H1 (cell line): ENCODE results near the gene MIPOL1. TPM values are rescaled to one million over a fixed set of nuclear protein-coding genes. Genes with fewer than 3 reads are reported as not detected.

Experiments used
- CTCF ChIA-PET: fragments of 300-600 bp; sonication (Branson Sonifier 250); formaldehyde crosslinking; loops from one replicate; lab custom pipeline; 2021; ENCODE audit not compliant: partially characterized antibody; lab: Charles Lee
- POLR2A ChIA-PET: fragments of 300-600 bp; sonication (Branson Sonifier 250); formaldehyde crosslinking; loops from one replicate; lab custom pipeline; 2021; ENCODE audit warnings: inconsistent platforms; ENCODE audit not compliant: partially characterized antibody; lab: Charles Lee
- DNase-seq, 2 experiments: peaks; one replicate each; pipeline versions ENCODE4 v3.0.0 to v3.0.0-alpha.2; 2010 to 2022; ENCODE audit warnings: low spot score in 2 of 2, low read depth in 1 of 2, mixed read lengths in 1 of 2
- FAIRE-seq: peaks from 2 replicates; lab custom pipeline; 2011; peaks lifted over from hg19 to GRCh38; lab: Jason Lieb, UNC
- H2AFZ ChIP-seq: 2 replicates; pipeline ENCODE4 v1.8.1; 2012; ENCODE audit warnings: low read length, inconsistent platforms
- H2AK5ac ChIP-seq: 2 replicates; pipeline ENCODE4 v1.6.1; 2013; ENCODE audit warnings: low read depth, low read length
- H2BK120ac ChIP-seq: replicated peaks from 2 replicates; pipeline ENCODE3; 2013; ENCODE audit warnings: low read depth, low read length, inconsistent platforms
- H2BK12ac ChIP-seq: 2 replicates; pipeline ENCODE4 v1.6.1; 2013; ENCODE audit warnings: low read depth, low read length
- H2BK15ac ChIP-seq: 2 replicates; pipeline ENCODE4 v1.6.1; 2013; ENCODE audit warnings: low read length
- H2BK20ac ChIP-seq: 2 replicates; pipeline ENCODE4 v1.6.1; 2013; ENCODE audit warnings: low read length
- H2BK5ac ChIP-seq: 2 replicates; pipeline ENCODE4 v1.6.1; 2013; ENCODE audit warnings: low read depth, low read length
- H3K14ac ChIP-seq: 2 replicates; pipeline ENCODE4 v1.6.1; 2013; ENCODE audit warnings: inconsistent platforms; ENCODE audit not compliant: insufficient read length
- H3K18ac ChIP-seq: 2 replicates; pipeline ENCODE4 v1.6.1; 2013; ENCODE audit warnings: low read length; ENCODE audit errors: extremely low read depth
- H3K23ac ChIP-seq: 2 replicates; pipeline ENCODE4 v1.6.1; 2013; ENCODE audit warnings: inconsistent platforms; ENCODE audit not compliant: insufficient read length
- H3K23me2 ChIP-seq: 2 replicates; pipeline ENCODE4 v1.6.1; 2013; ENCODE audit warnings: low read depth, low read length
- H3K27ac ChIP-seq: 2 replicates; pipeline ENCODE4 v1.6.1; 2011; ENCODE audit warnings: low read depth, low read length, inconsistent platforms
- H3K27me3 ChIP-seq, 4 experiments: replicated peaks in 1 of 4; 1 replicate in 1 of 4; 2 replicates in 3 of 4; pipeline versions ENCODE4 v1.6.1 to v1.8.1; 2011 to 2013; ENCODE audit warnings: low read length in 3 of 4, mild to moderate bottlenecking in 3 of 4, inconsistent platforms in 2 of 4, mixed read lengths in 2 of 4, moderate library complexity in 1 of 4; ENCODE audit not compliant: control insufficient read depth in 3 of 4, insufficient read depth in 3 of 4; ENCODE audit errors: extremely low read depth in 1 of 4
- H3K36me3 ChIP-seq, 4 experiments: 2 replicates each; pipeline versions ENCODE4 v1.6.1 to v1.8.1; 2011 to 2013; ENCODE audit warnings: mild to moderate bottlenecking in 4 of 4, low read length in 3 of 4, moderate library complexity in 2 of 4, control low read depth in 1 of 4, inconsistent platforms in 1 of 4; ENCODE audit not compliant: insufficient read depth in 4 of 4, control insufficient read depth in 2 of 4
- H3K4ac ChIP-seq: replicated peaks from 2 replicates; pipeline ENCODE3; 2013; ENCODE audit warnings: low read length, low read depth, mixed read lengths, inconsistent platforms; ENCODE audit not compliant: insufficient read length
- H3K4me1 ChIP-seq, 4 experiments: replicated peaks in 1 of 4; 1 replicate in 1 of 4; 2 replicates in 3 of 4; pipeline versions ENCODE4 v1.6.1 to v1.8.1; 2011 to 2013; ENCODE audit warnings: low read length in 3 of 4, inconsistent platforms in 2 of 4, mixed read lengths in 1 of 4; ENCODE audit not compliant: insufficient read depth in 4 of 4, control insufficient read depth in 3 of 4
- H3K4me2 ChIP-seq, 2 experiments: 2 replicates each; pipeline versions ENCODE4 v1.6.1 to v1.8.1; 2011 to 2013; ENCODE audit warnings: low read depth in 2 of 2, low read length in 2 of 2, control low read depth in 1 of 2, inconsistent platforms in 1 of 2, mild to moderate bottlenecking in 1 of 2; ENCODE audit not compliant: insufficient read depth in 1 of 2
- H3K4me3 ChIP-seq, 4 experiments: fragments of 200-600, 300-600 bp in 1 of 4; sonication (generic), shearing (Covaris generic), sonication (Bioruptor Twin) in 1 of 4; 2 replicates each; pipeline versions ENCODE4 v1.5.1 to v1.8.1; 2011 to 2016; ENCODE audit warnings: low read length in 4 of 4, low read depth in 3 of 4, control low read depth in 2 of 4, inconsistent platforms in 2 of 4, mild to moderate bottlenecking in 2 of 4, mixed read lengths in 1 of 4, moderate library complexity in 1 of 4; ENCODE audit not compliant: insufficient read depth in 2 of 4; ENCODE audit errors: extremely low read depth in 1 of 4
- H3K56ac ChIP-seq: replicated peaks from 2 replicates; pipeline ENCODE3; 2013; ENCODE audit warnings: low read depth, mild to moderate bottlenecking, mixed read lengths, low read length, inconsistent platforms; ENCODE audit not compliant: insufficient read length
- H3K79me1 ChIP-seq: 2 replicates; pipeline ENCODE4 v1.6.1; 2013; ENCODE audit warnings: low read depth, low read length, control low read depth
- H3K79me2 ChIP-seq, 2 experiments: 2 replicates each; pipeline versions ENCODE4 v1.6.1 to v1.8.1; 2012 to 2013; ENCODE audit warnings: low read length in 2 of 2, mild to moderate bottlenecking in 2 of 2, inconsistent platforms in 1 of 2; ENCODE audit not compliant: insufficient read depth in 2 of 2, control insufficient read depth in 1 of 2
- H3K9ac ChIP-seq, 4 experiments: replicated peaks in 1 of 4; 1 replicate in 1 of 4; 2 replicates in 3 of 4; pipeline versions ENCODE4 v1.6.1 to v1.8.1; 2011 to 2013; ENCODE audit warnings: low read depth in 3 of 4, low read length in 3 of 4, control low read depth in 2 of 4, mild to moderate bottlenecking in 2 of 4, moderate library complexity in 2 of 4, inconsistent platforms in 1 of 4; ENCODE audit errors: extremely low read depth in 1 of 4
- H3K9me3 ChIP-seq, 2 experiments: 2 replicates each; pipeline versions ENCODE4 v1.6.1 to v1.8.1; 2012 to 2013; ENCODE audit warnings: mild to moderate bottlenecking in 2 of 2, moderate library complexity in 2 of 2, control low read depth in 1 of 2, inconsistent platforms in 1 of 2, low read depth in 1 of 2, low read length in 1 of 2, mixed read lengths in 1 of 2; ENCODE audit not compliant: insufficient read depth in 2 of 2
- H4K20me1 ChIP-seq, 2 experiments: replicated peaks in 1 of 2; 2 replicates each; pipeline versions ENCODE3 to v1.8.1; 2011 to 2013; ENCODE audit warnings: inconsistent platforms in 2 of 2, low read length in 2 of 2, mild to moderate bottlenecking in 1 of 2; ENCODE audit not compliant: insufficient read depth in 2 of 2, control insufficient read depth in 1 of 2
- H4K5ac ChIP-seq: 2 replicates; pipeline ENCODE4 v1.6.1; 2013; ENCODE audit warnings: low read length, low read depth, mixed read lengths, inconsistent platforms; ENCODE audit not compliant: insufficient read length
- H4K8ac ChIP-seq: 2 replicates; pipeline ENCODE4 v1.8.0; 2013; ENCODE audit warnings: mild to moderate bottlenecking, moderate library complexity, low read length, inconsistent platforms; ENCODE audit not compliant: insufficient read depth; ENCODE audit errors: extremely low read depth
- H4K91ac ChIP-seq: replicated peaks from 2 replicates; pipeline ENCODE3; 2013; ENCODE audit warnings: low read length, mixed read lengths, inconsistent platforms; ENCODE audit not compliant: insufficient read length
- BACH1 ChIP-seq: IDR thresholded peaks from 2 replicates; pipeline ENCODE4 v1.6.1; 2012; ENCODE audit warnings: low read length, improper control_type of control experiment
- BRCA1 ChIP-seq: IDR thresholded peaks from 2 replicates; pipeline ENCODE4 v1.6.1; 2012; ENCODE audit warnings: low read depth, low read length, improper control_type of control experiment
- CHD1 ChIP-seq: IDR thresholded peaks from 2 replicates; pipeline ENCODE4 v1.6.1; 2012; ENCODE audit warnings: low read depth, low read length, improper control_type of control experiment
- CTCF ChIP-seq, 3 experiments: IDR thresholded peaks; 1 replicate in 2 of 3; 2 replicates in 1 of 3; pipeline versions ENCODE4 v1.5.1 to v1.6.1; 2011; ENCODE audit warnings: low read length in 3 of 3, mild to moderate bottlenecking in 3 of 3, inconsistent platforms in 2 of 3, low read depth in 1 of 3, moderate library complexity in 1 of 3; ENCODE audit not compliant: insufficient read depth in 1 of 3; ENCODE audit errors: control extremely low read depth in 1 of 3
- MAFK ChIP-seq: IDR thresholded peaks from 2 replicates; pipeline ENCODE4 v1.6.1; 2012; ENCODE audit warnings: low read depth, mild to moderate bottlenecking, improper control_type of control experiment, low read length
- RAD21 ChIP-seq, 2 experiments: IDR thresholded peaks in 1 of 2; conservative IDR thresholded peaks in 1 of 2; 2 replicates each; pipeline ENCODE4 v1.6.1; 2011; ENCODE audit warnings: low read depth in 2 of 2, low read length in 2 of 2, improper control_type of control experiment in 1 of 2, inconsistent platforms in 1 of 2, mild to moderate bottlenecking in 1 of 2, moderate library complexity in 1 of 2
- RXRA ChIP-seq: IDR thresholded peaks from 2 replicates; pipeline ENCODE4 v1.6.1; 2011; ENCODE audit warnings: low read depth, mild to moderate bottlenecking, low read length, moderate library complexity; ENCODE audit not compliant: insufficient read depth
- SP1 ChIP-seq: IDR thresholded peaks from 2 replicates; pipeline ENCODE4 v1.6.1; 2011; ENCODE audit warnings: low read depth, low read length
- TCF12 ChIP-seq: IDR thresholded peaks from 2 replicates; pipeline ENCODE4 v1.6.1; 2011; ENCODE audit warnings: low read depth, mild to moderate bottlenecking, low read length
- TEAD4 ChIP-seq: IDR thresholded peaks from 2 replicates; pipeline ENCODE4 v1.6.1; 2012; ENCODE audit warnings: low read depth, low read length, inconsistent platforms, mixed read lengths
- YY1 ChIP-seq: IDR thresholded peaks from 2 replicates; pipeline ENCODE4 v1.6.1; 2011; ENCODE audit warnings: low read depth, mild to moderate bottlenecking, low read length
- WGBS, 2 experiments: shearing (Covaris generic) in 1 of 2; methylation state at CpG; one replicate each; pipeline versions ENCODE4 v1.1.6 to v1.1.7; 2013 to 2015; ENCODE audit warnings: low lambda C conversion rate in 2 of 2, mixed read lengths in 2 of 2, inconsistent platforms in 1 of 2, low coverage in 1 of 2, missing lambda C conversion rate in 1 of 2; ENCODE audit not compliant: insufficient replicate concordance in 2 of 2, insufficient coverage in 1 of 2, insufficient read length in 1 of 2; ENCODE audit errors: extremely low coverage in 1 of 2, missing lambda C conversion rate in 1 of 2; 5-methylcytosine and 5-hydroxymethylcytosine counted together
- polyA plus RNA-seq, 7 experiments: library from polyadenylated mRNA; depleted of rRNA in 3 of 7; stranded (reverse) in 5 of 7; unstranded in 2 of 7; fragments of >200 nt in 5 of 7; fragments of 200-250 nt in 2 of 7; gene quantifications; 1 replicate in 5 of 7; 2 replicates in 1 of 7; 4 replicates in 1 of 7; pipeline versions ENCODE4 v1.2.1 to v1.2.3, GENCODE V29; 2011 to 2013; ENCODE audit warnings: missing spikeins in 2 of 7, mixed read lengths in 2 of 7
- total RNA-seq: library from RNA; stranded (reverse); fragmentation: NEBNext Ultra II Directional; extraction: Animal tissue kit (Norgen Biotek cat#: 25700); gene quantifications from 2 replicates; pipeline ENCODE4 v1.2.1, GENCODE V29; 2021

MIPOL1 gene
- total and polyA plus RNA-seq, 2 of the 8 experiments (the other 6 are each of a cell fraction or from before 2014, with no cell fraction given) = 2.8 to 23.9 TPM

DNA sequence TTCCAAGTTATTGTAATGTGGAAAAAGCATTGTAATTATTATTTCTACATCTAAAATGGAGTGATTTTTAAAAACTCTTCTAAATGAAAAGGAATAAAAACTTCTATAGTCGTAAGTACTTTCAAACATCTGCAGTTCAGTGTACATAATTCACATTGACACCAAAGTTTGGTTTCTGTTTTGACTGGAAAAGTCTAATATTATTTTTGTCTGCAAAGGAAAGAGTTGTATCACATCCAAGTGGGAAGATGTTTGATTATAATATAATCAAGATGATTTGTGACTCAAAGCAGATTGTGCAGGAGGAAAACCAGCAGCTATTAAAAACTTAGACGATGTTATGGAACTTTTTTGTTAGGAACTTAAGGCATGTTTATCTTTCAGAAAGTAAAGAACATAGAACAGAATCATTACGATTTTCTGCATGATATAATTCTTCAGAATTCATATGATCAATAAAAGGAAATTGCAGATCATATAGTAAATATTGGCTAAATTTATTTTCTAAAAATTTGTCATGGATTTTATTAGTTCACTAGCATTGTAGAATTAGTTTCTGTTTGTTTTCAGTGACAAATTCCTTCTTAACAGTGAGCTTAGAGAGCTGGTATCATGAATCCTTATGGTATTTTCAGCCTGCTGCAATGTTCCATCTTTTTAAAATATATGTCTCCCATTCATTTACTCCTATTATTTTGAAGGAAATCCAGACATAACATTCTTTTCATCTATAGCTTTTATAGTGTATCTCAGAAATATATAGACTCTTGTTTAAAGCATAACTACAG, 145.8 kb downstream of the MIPOL1 start:
- no peak for DNase-seq
- Histone ChIP-seq H3K14ac (no peak overlapping the region), H4K91ac (no peak overlapping the region), H2AK5ac (no peak overlapping the region), H3K79me1 (no peaks in the 10 kb centered on the region), H3K4me3 (no peak overlapping the region), H3K23me2 (no peaks in the 10 kb centered on the region), H2AFZ (no peak overlapping the region), H2BK15ac (no peak overlapping the region), H2BK5ac (no peak overlapping the region), H4K8ac (no peak overlapping the region), H3K18ac (no peak overlapping the region), H3K27me3 (no peaks in the 10 kb centered on the region), H3K9me3 (no peaks in the 10 kb centered on the region), H3K4me1 (no peaks in the 10 kb centered on the region), H2BK20ac (no peak overlapping the region), H3K23ac (no peak overlapping the region), H3K36me3 (no peaks in the 10 kb centered on the region; a peak in 1 of 8 replicates), H3K4ac (no peak overlapping the region), H3K56ac (no peak overlapping the region), H2BK120ac (no peak overlapping the region), H4K20me1 (no peaks in the 10 kb centered on the region), H3K9ac (no peak overlapping the region), H2BK12ac (no peak overlapping the region), H4K5ac (no peak overlapping the region), H3K4me2 (no peak overlapping the region), H3K27ac (no peak overlapping the region), H3K79me2 (no peaks in the 10 kb centered on the region)
- no peak for FAIRE-seq
- CTCF ChIA-PET = no interaction called here
- POLR2A ChIA-PET = no interaction called here
- WGBS, 2 experiments = 86% methylated on average over 3 of the region's 3 CpGs; no CpG with 5 or more reads in 1 of the 2 experiments
- TF ChIP-seq CHD1 (no peak), TCF12 (no peak), RAD21 (IDR thresholded peaks at IDR 0.05 in 1 of 2, conservative IDR thresholded peaks at IDR 0.05 in 1 of 2; ENCODE audit: low read depth in 2 of 2, low read length in 2 of 2) (no peak), TEAD4 (no peak), MAFK (no peak), SP1 (no peak), YY1 (no peak), BACH1 (no peak), BRCA1 (no peak), RXRA (no peak), CTCF (IDR thresholded peaks at IDR 0.05; ENCODE audit: control extremely low read depth in 1 of 3, insufficient read depth in 1 of 3, low read depth in 1 of 3, low read length in 3 of 3) (no peak)
